SK-N-SH (cell line): ENCODE results near the gene ADD1. TPM values are rescaled to one million over a fixed set of nuclear protein-coding genes. Genes with fewer than 3 reads are reported as not detected.

Experiments used
- CTCF ChIA-PET: fragments of 300-600, 350-600 bp; formaldehyde crosslinking; extraction: SDS; loops from one replicate; lab custom pipeline; 2021; lab: Yijun Ruan, JAX
- POLR2A ChIA-PET: fragments of 350-600 bp; sonication (Branson Sonifier 250); formaldehyde crosslinking; extraction: SDS; loops from one replicate; lab custom pipeline; 2020; ENCODE audit warnings: antibody characterized with exemption, inconsistent platforms; lab: Yijun Ruan, JAX
- DNase-seq: peaks from one replicate; pipeline ENCODE4 v3.0.0; 2012
- H2AFZ ChIP-seq: fragments of 200-600 bp; sonication (generic); 2 replicates; pipeline ENCODE4 v1.8.1; 2016; ENCODE audit warnings: antibody characterized with exemption, mild to moderate bottlenecking, low read depth
- H3F3A ChIP-seq: fragments of 200-600 bp; sonication (generic); replicated peaks from 2 replicates; pipeline ENCODE3; 2016; ENCODE audit warnings: antibody characterized with exemption, mild to moderate bottlenecking; ENCODE audit not compliant: insufficient read depth
- H3K27ac ChIP-seq, 2 experiments: fragments of 200-500 bp in 1 of 2; fragments of 200-600 bp in 1 of 2; sonication (Bioruptor generic) in 1 of 2; sonication (generic), shearing (Covaris generic) in 1 of 2; 2 replicates each; pipeline versions ENCODE4 v1.5.1 to v1.6.1; 2014 to 2016; ENCODE audit warnings: low read depth in 2 of 2, inconsistent platforms in 1 of 2, low read length in 1 of 2, mild to moderate bottlenecking in 1 of 2, mixed read lengths in 1 of 2
- H3K27me3 ChIP-seq: fragments of 200-600 bp; sonication (generic), shearing (Covaris generic); 2 replicates; pipeline ENCODE4 v1.6.1; 2016; ENCODE audit warnings: mixed run types; ENCODE audit not compliant: insufficient read depth
- H3K36me3 ChIP-seq, 2 experiments: fragments of 200-500 bp in 1 of 2; fragments of 200-600 bp in 1 of 2; sonication (Bioruptor generic) in 1 of 2; sonication (generic) in 1 of 2; replicated peaks in 1 of 2; 2 replicates each; pipeline versions ENCODE3 to v1.5.1; 2014 to 2016; ENCODE audit warnings: low read length in 1 of 2, mild to moderate bottlenecking in 1 of 2; ENCODE audit not compliant: insufficient read depth in 2 of 2, control insufficient read depth in 1 of 2
- H3K4me1 ChIP-seq, 2 experiments: fragments of 200-500 bp in 1 of 2; fragments of 200-600 bp in 1 of 2; sonication (Bioruptor generic) in 1 of 2; sonication (generic), shearing (Covaris generic) in 1 of 2; 2 replicates each; pipeline versions ENCODE4 v1.5.1 to v1.6.1; 2014 to 2016; ENCODE audit warnings: low read depth in 1 of 2, low read length in 1 of 2, mixed run types in 1 of 2; ENCODE audit not compliant: insufficient read depth in 2 of 2, control insufficient read depth in 1 of 2
- H3K4me2 ChIP-seq: fragments of 200-600 bp; sonication (generic), shearing (Covaris generic); 2 replicates; pipeline ENCODE4 v1.6.1; 2017; ENCODE audit warnings: mixed run types
- H3K4me3 ChIP-seq, 2 experiments: fragments of 200-500 bp in 1 of 2; fragments of 200-600 bp in 1 of 2; sonication (Bioruptor generic) in 1 of 2; sonication (generic), shearing (Covaris generic) in 1 of 2; 2 replicates each; pipeline versions ENCODE4 v1.5.1 to v1.8.1; 2014 to 2016; ENCODE audit warnings: low read depth in 2 of 2, inconsistent platforms in 1 of 2, low read length in 1 of 2, mild to moderate bottlenecking in 1 of 2, mixed read lengths in 1 of 2, moderate library complexity in 1 of 2
- H3K79me2 ChIP-seq: fragments of 200-600 bp; sonication (generic); 2 replicates; pipeline ENCODE4 v1.8.1; 2017; ENCODE audit warnings: mild to moderate bottlenecking; ENCODE audit not compliant: insufficient read depth
- H3K9ac ChIP-seq: fragments of 200-600 bp; sonication (generic); 2 replicates; pipeline ENCODE4 v1.6.1; 2017; ENCODE audit warnings: mixed run types
- H3K9me2 ChIP-seq: fragments of 200-600 bp; sonication (generic); 2 replicates; pipeline ENCODE4 v1.6.1; 2017; ENCODE audit warnings: mixed run types
- H3K9me3 ChIP-seq: fragments of 200-600 bp; sonication (generic); 2 replicates; pipeline ENCODE4 v1.6.1; 2017; ENCODE audit warnings: mixed run types, mild to moderate bottlenecking, moderate library complexity
- H4K20me1 ChIP-seq: fragments of 200-600 bp; sonication (generic); 2 replicates; pipeline ENCODE4 v1.6.1; 2017; ENCODE audit warnings: mild to moderate bottlenecking, mixed run types; ENCODE audit not compliant: insufficient read depth
- ELF1 ChIP-seq: IDR thresholded peaks from 2 replicates; pipeline ENCODE4 v1.4.0; 2012
- FOXJ3 ChIP-seq: sonication (generic); formaldehyde crosslinking; IDR thresholded peaks from 2 replicates; pipeline ENCODE4 v1.5.1; 2020; ENCODE audit warnings: mild to moderate bottlenecking, missing genetic modification reagents
- MEF2A ChIP-seq: IDR thresholded peaks from 2 replicates; pipeline ENCODE4 v1.4.0; 2012; ENCODE audit warnings: low read depth, borderline replicate concordance
- NFIC ChIP-seq: IDR thresholded peaks from 2 replicates; pipeline ENCODE4 v1.4.0; 2012; ENCODE audit warnings: borderline replicate concordance
- POLR2AphosphoS5 ChIP-seq: IDR thresholded peaks from 2 replicates; pipeline ENCODE4 v1.6.1; 2012; ENCODE audit warnings: low read depth, low read length
- RAD21 ChIP-seq: IDR thresholded peaks from 2 replicates; pipeline ENCODE4 v1.6.1; 2012; ENCODE audit warnings: mild to moderate bottlenecking, low read length
- RCOR1 ChIP-seq: fragments of 150-350 bp; IDR thresholded peaks from 2 replicates; pipeline ENCODE4 v1.6.1; 2017; ENCODE audit warnings: antibody characterized with exemption, low read length
- RFX5 ChIP-seq: IDR thresholded peaks from 2 replicates; pipeline ENCODE4 v1.6.1; 2012; ENCODE audit warnings: mild to moderate bottlenecking, improper control_type of control experiment, low read length
- SMC3 ChIP-seq: IDR thresholded peaks from 2 replicates; pipeline ENCODE4 v1.6.1; 2012; ENCODE audit warnings: low read depth, low read length, improper control_type of control experiment
- TCF12 ChIP-seq: IDR thresholded peaks from 2 replicates; pipeline ENCODE4 v1.4.0; 2012
- TEAD4 ChIP-seq: IDR thresholded peaks from 2 replicates; pipeline ENCODE4 v1.4.0; 2012; ENCODE audit warnings: mild to moderate bottlenecking, borderline replicate concordance; ENCODE audit not compliant: insufficient read depth
- WGBS: methylation state at CpG from one replicate; pipeline ENCODE4 v1.1.6; 2017; ENCODE audit warnings: low lambda C conversion rate; 5-methylcytosine and 5-hydroxymethylcytosine counted together
- polyA plus RNA-seq, 3 experiments: library from polyadenylated mRNA; depleted of rRNA; stranded (reverse); fragments of >200 nt; gene quantifications; 2 replicates each; pipeline ENCODE4 v1.2.3, GENCODE V29; 2012
- TF ChIP-seq, protein P1 (sequence below): IDR thresholded peaks from 2 replicates; pipeline ENCODE4 v1.6.1; 2012; ENCODE audit warnings: mild to moderate bottlenecking, low read depth, low read length, moderate library complexity
- TF ChIP-seq, protein P2 (sequence below): IDR thresholded peaks from 2 replicates; pipeline ENCODE4 v1.4.0; 2012; ENCODE audit warnings: low read depth
- TF ChIP-seq, protein P3 (sequence below): fragments of 150-350 bp; IDR thresholded peaks from 2 replicates; pipeline ENCODE4 v1.6.1; 2017; ENCODE audit warnings: antibody characterized with exemption, low read length, low read depth, borderline replicate concordance
- TF ChIP-seq, protein P4 (sequence below): IDR thresholded peaks from 2 replicates; pipeline ENCODE4 v1.4.0; 2012; ENCODE audit warnings: low read depth, borderline replicate concordance
- TF ChIP-seq, protein P5 (sequence below): fragments of 200-600 bp; sonication (generic); IDR thresholded peaks from 2 replicates; pipeline ENCODE4 v1.6.1; 2017; ENCODE audit warnings: antibody characterized with exemption, mild to moderate bottlenecking, moderate library complexity

ADD1 gene
- polyA plus RNA-seq, 1 of the 3 experiments (the other 2 are of a cell fraction), result 155 TPM

DNA sequence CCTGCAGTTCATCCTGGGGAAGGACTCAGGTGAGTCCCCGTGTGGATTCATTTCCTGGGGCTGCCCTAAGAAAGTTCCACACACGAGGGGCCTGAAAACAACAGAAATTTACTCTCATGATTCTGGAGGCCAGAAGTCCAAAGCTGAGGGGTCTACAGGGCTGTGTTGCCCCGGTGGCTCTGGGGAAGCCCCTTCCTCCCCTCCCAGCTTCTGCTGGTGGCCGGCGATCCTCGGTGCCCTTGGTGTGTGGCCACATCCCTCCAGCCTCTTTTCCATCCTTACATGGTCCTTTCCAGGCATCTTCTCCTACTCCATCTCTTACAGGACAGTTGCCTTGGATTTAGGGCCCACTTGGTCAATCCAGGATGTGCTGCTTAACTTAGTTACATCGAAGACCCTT, 35.6 kb upstream of the ADD1 start:
- no peak overlapping the region for H2AFZ ChIP-seq
- WGBS, result 98% methylated on average over 6 of the region's 7 CpGs
- H3K4me1 ChIP-seq, result peaks cover 0 to 66% of the 10 kb centered on the region in 2 experiments; a peak in 1 of 4 replicates
- H3F3A ChIP-seq, result no peaks in the 10 kb centered on the region
- H3K4me2 ChIP-seq, result no peak overlapping the region
- H3K27me3 ChIP-seq, result no peaks in the 10 kb centered on the region
- CTCF ChIA-PET, result no interaction called here
- no peaks in the 10 kb centered on the region for H3K36me3 ChIP-seq
- POLR2A ChIA-PET, result no interaction called here
- no peaks in the 10 kb centered on the region for H3K9me3 ChIP-seq
- H3K9me2 ChIP-seq, result no peaks in the 10 kb centered on the region
- no peak for TF ChIP-seq RAD21
- TF ChIP-seq, protein P1, sequence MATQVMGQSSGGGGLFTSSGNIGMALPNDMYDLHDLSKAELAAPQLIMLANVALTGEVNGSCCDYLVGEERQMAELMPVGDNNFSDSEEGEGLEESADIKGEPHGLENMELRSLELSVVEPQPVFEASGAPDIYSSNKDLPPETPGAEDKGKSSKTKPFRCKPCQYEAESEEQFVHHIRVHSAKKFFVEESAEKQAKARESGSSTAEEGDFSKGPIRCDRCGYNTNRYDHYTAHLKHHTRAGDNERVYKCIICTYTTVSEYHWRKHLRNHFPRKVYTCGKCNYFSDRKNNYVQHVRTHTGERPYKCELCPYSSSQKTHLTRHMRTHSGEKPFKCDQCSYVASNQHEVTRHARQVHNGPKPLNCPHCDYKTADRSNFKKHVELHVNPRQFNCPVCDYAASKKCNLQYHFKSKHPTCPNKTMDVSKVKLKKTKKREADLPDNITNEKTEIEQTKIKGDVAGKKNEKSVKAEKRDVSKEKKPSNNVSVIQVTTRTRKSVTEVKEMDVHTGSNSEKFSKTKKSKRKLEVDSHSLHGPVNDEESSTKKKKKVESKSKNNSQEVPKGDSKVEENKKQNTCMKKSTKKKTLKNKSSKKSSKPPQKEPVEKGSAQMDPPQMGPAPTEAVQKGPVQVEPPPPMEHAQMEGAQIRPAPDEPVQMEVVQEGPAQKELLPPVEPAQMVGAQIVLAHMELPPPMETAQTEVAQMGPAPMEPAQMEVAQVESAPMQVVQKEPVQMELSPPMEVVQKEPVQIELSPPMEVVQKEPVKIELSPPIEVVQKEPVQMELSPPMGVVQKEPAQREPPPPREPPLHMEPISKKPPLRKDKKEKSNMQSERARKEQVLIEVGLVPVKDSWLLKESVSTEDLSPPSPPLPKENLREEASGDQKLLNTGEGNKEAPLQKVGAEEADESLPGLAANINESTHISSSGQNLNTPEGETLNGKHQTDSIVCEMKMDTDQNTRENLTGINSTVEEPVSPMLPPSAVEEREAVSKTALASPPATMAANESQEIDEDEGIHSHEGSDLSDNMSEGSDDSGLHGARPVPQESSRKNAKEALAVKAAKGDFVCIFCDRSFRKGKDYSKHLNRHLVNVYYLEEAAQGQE, result no peak
- no peak for DNase-seq
- H4K20me1 ChIP-seq, result no peaks in the 10 kb centered on the region
- no peaks in the 10 kb centered on the region for H3K79me2 ChIP-seq
- H3K4me3 ChIP-seq, result no peak overlapping the region
- no peak overlapping the region for H3K27ac ChIP-seq
- H3K9ac ChIP-seq, result no peak overlapping the region

DNA sequence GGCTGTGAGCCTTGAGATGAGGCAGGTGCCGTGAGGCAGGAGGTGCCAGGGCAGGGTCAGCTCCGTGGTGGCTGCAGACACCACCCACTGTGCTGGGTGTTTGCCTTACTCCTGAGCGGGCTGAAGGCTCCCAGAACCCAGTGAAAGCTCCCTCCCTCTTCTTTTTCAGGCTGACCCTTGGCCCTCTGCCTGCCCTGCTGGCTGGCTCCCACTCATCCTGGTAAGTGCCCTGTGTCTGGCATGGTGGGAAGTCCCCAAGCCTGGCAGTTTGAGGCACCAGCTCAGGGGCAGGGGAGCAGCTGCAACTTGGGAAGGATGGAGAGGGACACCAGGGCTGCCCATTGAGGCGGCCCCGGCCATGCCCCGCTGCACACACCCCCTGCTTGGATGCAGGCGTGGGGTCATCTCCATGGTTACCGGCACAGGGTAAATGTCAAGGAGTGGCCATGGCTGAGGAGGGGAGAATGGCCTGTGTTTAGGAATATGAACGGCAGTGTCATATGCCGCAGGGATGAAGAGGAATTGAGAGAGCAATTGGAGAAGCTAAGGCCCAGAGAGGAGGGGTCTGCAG, 33.9 kb upstream of the ADD1 start:
- Histone ChIP-seq H3K9me3 (no peaks in the 10 kb centered on the region), H3F3A (no peaks in the 10 kb centered on the region), H4K20me1 (no peaks in the 10 kb centered on the region), H3K79me2 (no peaks in the 10 kb centered on the region), H3K4me1 (peaks cover 0 to 73% of the 10 kb centered on the region in 2 experiments; a peak in 1 of 4 replicates), H3K36me3 (no peaks in the 10 kb centered on the region), H3K27ac (peak overlapping the region in 1 of 2 experiments; percentile 14; a peak in 1 of 4 replicates), H3K4me3 (no peak overlapping the region), H3K9me2 (no peaks in the 10 kb centered on the region), H3K9ac (no peak overlapping the region), H3K4me2 (no peak overlapping the region), H2AFZ (no peak overlapping the region), H3K27me3 (no peaks in the 10 kb centered on the region)
- no peak for DNase-seq
- POLR2A ChIA-PET, result interaction anchor here (1.2 to 2.0 kb wide), 2 partner anchors 9 to 11 kb away, joined by 4 to 8 read pairs; no protein-coding TSS in a partner anchor
- CTCF ChIA-PET, result interaction anchor here (0.7 kb wide), 2 partner anchors 9 to 101 kb away, joined by 3 to 4 read pairs; no protein-coding TSS in a partner anchor
- WGBS, result 96% methylated on average over 10 of the region's 10 CpGs
- TF ChIP-seq MEF2A (no peak), POLR2AphosphoS5 (no peak), RFX5 (no peak), SMC3 (no peak), FOXJ3 (CRISPR knock-in tag) (no peak), ELF1 (no peak), NFIC (no peak), TEAD4 (no peak), RCOR1 (no peak), TCF12 (no peak)
- TF ChIP-seq, protein P1, result no peak
- TF ChIP-seq, protein P2, sequence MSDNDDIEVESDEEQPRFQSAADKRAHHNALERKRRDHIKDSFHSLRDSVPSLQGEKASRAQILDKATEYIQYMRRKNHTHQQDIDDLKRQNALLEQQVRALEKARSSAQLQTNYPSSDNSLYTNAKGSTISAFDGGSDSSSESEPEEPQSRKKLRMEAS, result no peak
- TF ChIP-seq, protein P3, sequence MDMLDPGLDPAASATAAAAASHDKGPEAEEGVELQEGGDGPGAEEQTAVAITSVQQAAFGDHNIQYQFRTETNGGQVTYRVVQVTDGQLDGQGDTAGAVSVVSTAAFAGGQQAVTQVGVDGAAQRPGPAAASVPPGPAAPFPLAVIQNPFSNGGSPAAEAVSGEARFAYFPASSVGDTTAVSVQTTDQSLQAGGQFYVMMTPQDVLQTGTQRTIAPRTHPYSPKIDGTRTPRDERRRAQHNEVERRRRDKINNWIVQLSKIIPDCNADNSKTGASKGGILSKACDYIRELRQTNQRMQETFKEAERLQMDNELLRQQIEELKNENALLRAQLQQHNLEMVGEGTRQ, result no peak
- TF ChIP-seq, protein P4, sequence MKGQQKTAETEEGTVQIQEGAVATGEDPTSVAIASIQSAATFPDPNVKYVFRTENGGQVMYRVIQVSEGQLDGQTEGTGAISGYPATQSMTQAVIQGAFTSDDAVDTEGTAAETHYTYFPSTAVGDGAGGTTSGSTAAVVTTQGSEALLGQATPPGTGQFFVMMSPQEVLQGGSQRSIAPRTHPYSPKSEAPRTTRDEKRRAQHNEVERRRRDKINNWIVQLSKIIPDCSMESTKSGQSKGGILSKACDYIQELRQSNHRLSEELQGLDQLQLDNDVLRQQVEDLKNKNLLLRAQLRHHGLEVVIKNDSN, result no peak
- TF ChIP-seq, protein P5, sequence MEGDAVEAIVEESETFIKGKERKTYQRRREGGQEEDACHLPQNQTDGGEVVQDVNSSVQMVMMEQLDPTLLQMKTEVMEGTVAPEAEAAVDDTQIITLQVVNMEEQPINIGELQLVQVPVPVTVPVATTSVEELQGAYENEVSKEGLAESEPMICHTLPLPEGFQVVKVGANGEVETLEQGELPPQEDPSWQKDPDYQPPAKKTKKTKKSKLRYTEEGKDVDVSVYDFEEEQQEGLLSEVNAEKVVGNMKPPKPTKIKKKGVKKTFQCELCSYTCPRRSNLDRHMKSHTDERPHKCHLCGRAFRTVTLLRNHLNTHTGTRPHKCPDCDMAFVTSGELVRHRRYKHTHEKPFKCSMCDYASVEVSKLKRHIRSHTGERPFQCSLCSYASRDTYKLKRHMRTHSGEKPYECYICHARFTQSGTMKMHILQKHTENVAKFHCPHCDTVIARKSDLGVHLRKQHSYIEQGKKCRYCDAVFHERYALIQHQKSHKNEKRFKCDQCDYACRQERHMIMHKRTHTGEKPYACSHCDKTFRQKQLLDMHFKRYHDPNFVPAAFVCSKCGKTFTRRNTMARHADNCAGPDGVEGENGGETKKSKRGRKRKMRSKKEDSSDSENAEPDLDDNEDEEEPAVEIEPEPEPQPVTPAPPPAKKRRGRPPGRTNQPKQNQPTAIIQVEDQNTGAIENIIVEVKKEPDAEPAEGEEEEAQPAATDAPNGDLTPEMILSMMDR, result no peak
